Muscle layer of duodenum (tissue), 2 donors: ENCODE measurements around the gene STAT1.
A peak's percentile ranks its signal among the peaks of the same experiment; 100 is the strongest.

Experiments
- H3K27ac ChIP-seq: one replicate; pipeline ENCODE4 v1.7.0; 2013; ENCODE audit warnings: mild to moderate bottlenecking, low read length
- H3K27me3 ChIP-seq: one replicate; pipeline ENCODE4 v1.7.0; 2013; ENCODE audit warnings: low read depth, mild to moderate bottlenecking, control low read depth, low read length
- H3K36me3 ChIP-seq, 2 donors: one replicate each; pipeline ENCODE4 v1.7.0; 2013; ENCODE audit warnings: low read length in 2 of 2, control low read depth in 1 of 2, mild to moderate bottlenecking in 1 of 2; ENCODE audit not compliant: insufficient read depth in 2 of 2, control insufficient read depth in 1 of 2
- H3K4me1 ChIP-seq, 2 donors: one replicate each; pipeline ENCODE4 v1.7.0; 2013; ENCODE audit warnings: low read length in 2 of 2, mild to moderate bottlenecking in 2 of 2, control low read depth in 1 of 2, moderate library complexity in 1 of 2; ENCODE audit not compliant: insufficient read depth in 2 of 2, control insufficient read depth in 1 of 2
- H3K4me3 ChIP-seq, 2 donors: one replicate each; pipeline ENCODE4 v1.7.0; 2013; ENCODE audit warnings: low read length in 2 of 2, low read depth in 1 of 2, mild to moderate bottlenecking in 1 of 2
- H3K9me3 ChIP-seq, 2 donors: one replicate each; pipeline ENCODE4 v1.7.0; 2013; ENCODE audit warnings: low read length in 2 of 2, control low read depth in 1 of 2, mild to moderate bottlenecking in 1 of 2; ENCODE audit not compliant: control insufficient read depth in 1 of 2
- donor health status: healthy.

STAT1 gene

GRCh38 chr2:191030521-191031154, 16.7 kb upstream of the STAT1 start:
- Histone ChIP-seq H3K4me1 (peaks cover 0 to 8% of the 10 kb centered on the region in 2 donors), H3K27ac (no peak overlapping the region), H3K4me3 (no peak overlapping the region)

GRCh38 chr2:191029280-191029950, 15.4 kb upstream of the STAT1 start:
- no peaks in the 10 kb centered on the region for H3K27me3 ChIP-seq
- no peak overlapping the region for H3K27ac ChIP-seq
- no peaks in the 10 kb centered on the region for H3K9me3 ChIP-seq
- H3K4me3 ChIP-seq: no peak overlapping the region
- peaks cover 0 to 8% of the 10 kb centered on the region in 2 donors for H3K4me1 ChIP-seq
- H3K36me3 ChIP-seq: no peaks in the 10 kb centered on the region

More at GRCh38 chr2:191030521-191031154, 16.7 kb upstream of the STAT1 start:
- Histone ChIP-seq H3K36me3 (no peaks in the 10 kb centered on the region), H3K9me3 (no peaks in the 10 kb centered on the region), H3K27me3 (no peaks in the 10 kb centered on the region)

- Histone ChIP-seq H3K4me3 (no peak overlapping the region), H3K4me1 (peaks cover 3 to 9% of the 10 kb centered on the region in 2 donors), H3K27ac (no peak overlapping the region), H3K36me3 (no peaks in the 10 kb centered on the region), H3K9me3 (no peaks in the 10 kb centered on the region), H3K27me3 (no peaks in the 10 kb centered on the region)
Measured at GRCh38 chr2:191026377-191026776, 12.4 kb upstream of the STAT1 start.

- H3K27me3 ChIP-seq: no peaks in the 10 kb centered on the region
- H3K4me3 ChIP-seq: no peak overlapping the region
- H3K9me3 ChIP-seq: no peaks in the 10 kb centered on the region
- H3K4me1 ChIP-seq: peaks cover 6 to 7% of the 10 kb centered on the region in 2 donors
- H3K36me3 ChIP-seq: peaks cover 0 to 5% of the 10 kb centered on the region in 2 donors
- no peak overlapping the region for H3K27ac ChIP-seq
Measured at GRCh38 chr2:191025135-191025534, 11.2 kb upstream of the STAT1 start.

- H3K36me3 ChIP-seq: peaks cover 0 to 5% of the 10 kb centered on the region in 2 donors
- no peaks in the 10 kb centered on the region for H3K27me3 ChIP-seq
- no peaks in the 10 kb centered on the region for H3K9me3 ChIP-seq
- H3K4me3 ChIP-seq: no peak overlapping the region
- H3K27ac ChIP-seq: no peak overlapping the region
- H3K4me1 ChIP-seq: peaks cover 6 to 7% of the 10 kb centered on the region in 2 donors
Measured at GRCh38 chr2:191023235-191023679, 9.3 kb upstream of the STAT1 start.

GRCh38 chr2:191020742-191021381, 6.9 kb upstream of the STAT1 start:
- Histone ChIP-seq H3K36me3 (peaks cover 0 to 5% of the 10 kb centered on the region in 2 donors), H3K27ac (peak overlapping the region; percentile 92), H3K9me3 (no peaks in the 10 kb centered on the region), H3K4me1 (peaks cover 6 to 7% of the 10 kb centered on the region in 2 donors), H3K4me3 (peak overlapping the region; percentile 72 to 78), H3K27me3 (no peaks in the 10 kb centered on the region)

- Histone ChIP-seq H3K9me3 (no peaks in the 10 kb centered on the region), H3K27me3 (no peaks in the 10 kb centered on the region), H3K36me3 (peaks cover 0 to 5% of the 10 kb centered on the region in 2 donors), H3K27ac (peak overlapping the region; percentile 92), H3K4me1 (peaks cover 6 to 7% of the 10 kb centered on the region in 2 donors), H3K4me3 (peak overlapping the region; percentile 72 to 78)
Measured at GRCh38 chr2:191020221-191020741, 6.3 kb upstream of the STAT1 start.

- no peak overlapping the region for H3K27ac ChIP-seq
Measured at GRCh38 chr2:191019376-191019775, 5.4 kb upstream of the STAT1 start.

GRCh38 chr2:191018643-191019119, 4.7 kb upstream of the STAT1 start:
- Histone ChIP-seq H3K27ac (no peak overlapping the region), H3K27me3 (no peaks in the 10 kb centered on the region), H3K4me3 (no peak overlapping the region), H3K9me3 (no peaks in the 10 kb centered on the region), H3K36me3 (peaks cover 0 to 5% of the 10 kb centered on the region in 2 donors), H3K4me1 (peaks cover 6 to 7% of the 10 kb centered on the region in 2 donors)

More at GRCh38 chr2:191019376-191019775, 5.4 kb upstream of the STAT1 start:
- Histone ChIP-seq H3K9me3 (no peaks in the 10 kb centered on the region), H3K27me3 (no peaks in the 10 kb centered on the region), H3K4me1 (peaks cover 6 to 7% of the 10 kb centered on the region in 2 donors), H3K4me3 (no peak overlapping the region), H3K36me3 (peaks cover 0 to 5% of the 10 kb centered on the region in 2 donors)

- Histone ChIP-seq H3K27ac (no peak overlapping the region), H3K4me3 (no peak overlapping the region), H3K36me3 (peaks cover 0 to 5% of the 10 kb centered on the region in 2 donors), H3K4me1 (peaks cover 7 to 8% of the 10 kb centered on the region in 2 donors), H3K9me3 (no peaks in the 10 kb centered on the region), H3K27me3 (no peaks in the 10 kb centered on the region)
Measured at GRCh38 chr2:191018048-191018447, 4.1 kb upstream of the STAT1 start.

GRCh38 chr2:191015831-191016230, 1.9 kb upstream of the STAT1 start:
- no peak overlapping the region for H3K27ac ChIP-seq
- H3K36me3 ChIP-seq: peaks cover 4 to 5% of the 10 kb centered on the region in 2 donors
- no peaks in the 10 kb centered on the region for H3K9me3 ChIP-seq
- no peak overlapping the region for H3K4me3 ChIP-seq
- peaks cover 8 to 16% of the 10 kb centered on the region in 2 donors for H3K4me1 ChIP-seq
- no peaks in the 10 kb centered on the region for H3K27me3 ChIP-seq
